IMR-90 (cell line): ENCODE results near the gene CORO1C. TPM values are rescaled to one million over a fixed set of nuclear protein-coding genes. Genes with fewer than 3 reads are reported as not detected.

Experiments
- ATAC-seq: fragments of 200-7000 bp; cut with Tn5 transposase; 2 replicates; pipeline ENCODE4 v1.9.1; 2020; ENCODE audit warnings: low read depth, mild to moderate bottlenecking, moderate library complexity
- BruUV-seq: library from RNA; stranded (reverse); fragments of 400-500 nt; replicated peaks from 2 replicates; lab custom pipeline; 2021; lab: Mats Ljungman, UMichigan
- CTCF ChIA-PET: fragments of 300-600 bp; formaldehyde crosslinking; extraction: SDS; loops from one replicate; lab custom pipeline; 2021; ENCODE audit warnings: antibody characterized with exemption; lab: Yijun Ruan, JAX
- POLR2A ChIA-PET: fragments of 300-600 bp; sonication (Branson Sonifier 250); formaldehyde crosslinking; loops from one replicate; lab custom pipeline; 2022; ENCODE audit warnings: antibody characterized with exemption; ENCODE audit not compliant: unreplicated experiment; lab: Charles Lee
- DNase-seq: peaks from one replicate; pipeline ENCODE4 v3.0.0; 2013
- H2AFZ ChIP-seq: replicated peaks from 2 replicates; pipeline ENCODE3; 2013; ENCODE audit warnings: low read length, mild to moderate bottlenecking; ENCODE audit not compliant: poor library complexity
- H2AK5ac ChIP-seq: 2 replicates; pipeline ENCODE4 v1.6.1; 2013; ENCODE audit warnings: low read depth, low read length, inconsistent platforms
- H2AK9ac ChIP-seq: replicated peaks from 2 replicates; pipeline ENCODE3; 2013; ENCODE audit warnings: mild to moderate bottlenecking, low read depth, low read length, moderate library complexity; ENCODE audit not compliant: poor library complexity
- H2BK120ac ChIP-seq: 2 replicates; pipeline ENCODE4 v1.6.1; 2013; ENCODE audit warnings: low read depth, low read length, inconsistent platforms
- H2BK15ac ChIP-seq: 3 replicates; pipeline ENCODE4 v1.6.1; 2013; ENCODE audit warnings: low read depth, low read length, inconsistent platforms
- H2BK20ac ChIP-seq: 2 replicates; pipeline ENCODE4 v1.6.1; 2013; ENCODE audit warnings: low read depth, mild to moderate bottlenecking, inconsistent platforms, low read length, moderate library complexity
- H2BK5ac ChIP-seq: 2 replicates; pipeline ENCODE4 v1.6.1; 2013; ENCODE audit warnings: mild to moderate bottlenecking, low read depth, low read length, inconsistent platforms; ENCODE audit not compliant: poor library complexity, severe bottlenecking
- H3K14ac ChIP-seq: replicated peaks from 2 replicates; pipeline ENCODE4 v1.6.1; 2013; ENCODE audit warnings: low read depth, low read length, inconsistent platforms
- H3K18ac ChIP-seq: 2 replicates; pipeline ENCODE4 v1.6.1; 2013; ENCODE audit warnings: low read depth, low read length, control low read depth
- H3K23ac ChIP-seq: 2 replicates; pipeline ENCODE4 v1.6.1; 2013; ENCODE audit warnings: low read depth, low read length, inconsistent platforms
- H3K27ac ChIP-seq: 2 replicates; pipeline ENCODE4 v1.5.1; 2013; ENCODE audit warnings: mild to moderate bottlenecking, control low read depth, low read length; ENCODE audit not compliant: insufficient read depth
- H3K27me3 ChIP-seq: 2 replicates; pipeline ENCODE4 v1.6.1; 2013; ENCODE audit warnings: low read length; ENCODE audit not compliant: control insufficient read depth, insufficient read depth
- H3K36me3 ChIP-seq: 2 replicates; pipeline ENCODE4 v1.6.1; 2013; ENCODE audit warnings: low read length, mixed read lengths; ENCODE audit not compliant: control insufficient read depth, insufficient read depth
- H3K4ac ChIP-seq: 2 replicates; pipeline ENCODE4 v1.6.1; 2013; ENCODE audit warnings: low read depth, low read length, inconsistent platforms
- H3K4me1 ChIP-seq: 2 replicates; pipeline ENCODE4 v1.6.1; 2013; ENCODE audit warnings: low read length, mixed read lengths; ENCODE audit not compliant: control insufficient read depth, insufficient read depth
- H3K4me2 ChIP-seq: 2 replicates; pipeline ENCODE4 v1.6.1; 2013; ENCODE audit warnings: low read depth, mild to moderate bottlenecking, control low read depth, low read length, moderate library complexity
- H3K4me3 ChIP-seq: 2 replicates; pipeline ENCODE4 v1.5.1; 2013; ENCODE audit warnings: low read depth, mild to moderate bottlenecking, control low read depth, low read length, moderate library complexity; ENCODE audit not compliant: insufficient read depth
- H3K56ac ChIP-seq: 2 replicates; pipeline ENCODE4 v1.6.1; 2013; ENCODE audit warnings: low read length, inconsistent platforms; ENCODE audit not compliant: insufficient read depth; ENCODE audit errors: extremely low read depth
- H3K79me1 ChIP-seq, 2 experiments: 2 replicates each; pipeline ENCODE4 v1.6.1; 2013; ENCODE audit warnings: low read length in 2 of 2, inconsistent platforms in 1 of 2, low read depth in 1 of 2
- H3K9ac ChIP-seq: 2 replicates; pipeline ENCODE4 v1.6.1; 2013; ENCODE audit warnings: low read depth, low read length, control low read depth
- H3K9me1 ChIP-seq: 2 replicates; pipeline ENCODE4 v1.6.1; 2013; ENCODE audit warnings: low read length, inconsistent platforms; ENCODE audit not compliant: insufficient read depth
- H3K9me3 ChIP-seq: 2 replicates; pipeline ENCODE4 v1.6.1; 2013; ENCODE audit warnings: low read length; ENCODE audit not compliant: control insufficient read depth, insufficient read depth
- H4K20me1 ChIP-seq: 2 replicates; pipeline ENCODE4 v1.6.1; 2013; ENCODE audit warnings: low read length, inconsistent platforms; ENCODE audit not compliant: insufficient read depth
- H4K5ac ChIP-seq: 2 replicates; pipeline ENCODE4 v1.6.1; 2013; ENCODE audit warnings: mild to moderate bottlenecking, low read depth, low read length, control low read depth
- H4K8ac ChIP-seq, 2 experiments: 2 replicates each; pipeline ENCODE4 v1.6.1; 2013; ENCODE audit warnings: low read depth in 2 of 2, low read length in 2 of 2, control low read depth in 1 of 2, inconsistent platforms in 1 of 2
- H4K91ac ChIP-seq: 2 replicates; pipeline ENCODE4 v1.6.1; 2013; ENCODE audit warnings: low read depth, low read length, inconsistent platforms; ENCODE audit not compliant: insufficient read depth
- BHLHE40 ChIP-seq: fragments of 150-350 bp; IDR thresholded peaks from 2 replicates; pipeline ENCODE4 v1.6.1; 2016; ENCODE audit warnings: mild to moderate bottlenecking, low read depth, low read length
- CEBPB ChIP-seq: IDR thresholded peaks from 2 replicates; pipeline ENCODE4 v1.6.1; 2012; ENCODE audit warnings: low read depth, low read length, improper control_type of control experiment
- CHD1 ChIP-seq: IDR thresholded peaks from 2 replicates; pipeline ENCODE4 v1.6.1; 2012; ENCODE audit warnings: low read depth, low read length, improper control_type of control experiment
- FOS ChIP-seq: fragments of 150-350 bp; IDR thresholded peaks from 2 replicates; pipeline ENCODE4 v1.6.1; 2016; ENCODE audit warnings: low read depth, low read length
- MAZ ChIP-seq: IDR thresholded peaks from 2 replicates; pipeline ENCODE4 v1.6.1; 2012; ENCODE audit warnings: low read depth, mild to moderate bottlenecking, low read length, improper control_type of control experiment, moderate library complexity, borderline replicate concordance
- MXI1 ChIP-seq: IDR thresholded peaks from 2 replicates; pipeline ENCODE4 v1.6.1; 2012; ENCODE audit warnings: low read depth, mild to moderate bottlenecking, low read length, moderate library complexity, borderline replicate concordance
- POLR2A ChIP-seq: IDR thresholded peaks from 2 replicates; pipeline ENCODE4 v1.6.1; 2012; ENCODE audit warnings: mild to moderate bottlenecking, low read depth, low read length
- RAD21 ChIP-seq: IDR thresholded peaks from 2 replicates; pipeline ENCODE4 v1.6.1; 2012; ENCODE audit warnings: low read length, improper control_type of control experiment
- RCOR1 ChIP-seq: IDR thresholded peaks from 2 replicates; pipeline ENCODE4 v1.6.1; 2012; ENCODE audit warnings: mild to moderate bottlenecking, low read length, improper control_type of control experiment; ENCODE audit not compliant: insufficient replicate concordance
- RFX5 ChIP-seq: IDR thresholded peaks from 2 replicates; pipeline ENCODE4 v1.8.0; 2012; ENCODE audit warnings: low read depth, mild to moderate bottlenecking, low read length, moderate library complexity
- WGBS, 2 experiments: methylation state at CpG; one replicate each; pipeline versions ENCODE4 v1.1.5 to v1.1.7; 2013; ENCODE audit warnings: missing lambda C conversion rate in 2 of 2; ENCODE audit not compliant: insufficient read length in 1 of 2; ENCODE audit errors: extremely low coverage in 2 of 2; 5-methylcytosine and 5-hydroxymethylcytosine counted together
- dilution Hi-C: fragments of 300-500 bp; cut with HindIII; formaldehyde crosslinking; loops from one replicate; pipeline ENCODE4 v1.14.3; 2018; ENCODE audit warnings: low sequenced_read_pairs; ENCODE audit not compliant: unreplicated experiment
- in situ Hi-C: fragments of 300-500 bp; cut with MboI; formaldehyde crosslinking; loops from 3 replicates; pipeline ENCODE4 v1.14.3; 2019; ENCODE audit warnings: low sequenced_read_pairs, inconsistent platforms, mixed read lengths
- intact Hi-C: fragments of 100-400 bp; cut with micrococcal nuclease; formaldehyde crosslinking; loops from 2 replicates; pipeline ENCODE4 v1.10.0; 2022
- polyA plus RNA-seq, 3 experiments: library from polyadenylated mRNA; depleted of rRNA; stranded (reverse); fragments of >200 nt; gene quantifications; 2 replicates each; pipeline ENCODE4 v1.2.3, GENCODE V29; 2012; ENCODE audit warnings: low replicate concordance in 1 of 3
- total RNA-seq: library from RNA; depleted of rRNA; stranded (reverse); fragments of >200 nt; gene quantifications from 2 replicates; pipeline ENCODE4 v1.2.3, GENCODE V29; 2012
- TF ChIP-seq, protein P1 (sequence below): fragments of 150-350 bp; IDR thresholded peaks from 2 replicates; pipeline ENCODE4 v1.6.1; 2017; ENCODE audit warnings: mild to moderate bottlenecking, antibody characterized with exemption, low read length, low read depth

CORO1C gene
- total and polyA plus RNA-seq, 2 of the 4 experiments (the other 2 are of a cell fraction), result 675 to 1,100 TPM

DNA sequence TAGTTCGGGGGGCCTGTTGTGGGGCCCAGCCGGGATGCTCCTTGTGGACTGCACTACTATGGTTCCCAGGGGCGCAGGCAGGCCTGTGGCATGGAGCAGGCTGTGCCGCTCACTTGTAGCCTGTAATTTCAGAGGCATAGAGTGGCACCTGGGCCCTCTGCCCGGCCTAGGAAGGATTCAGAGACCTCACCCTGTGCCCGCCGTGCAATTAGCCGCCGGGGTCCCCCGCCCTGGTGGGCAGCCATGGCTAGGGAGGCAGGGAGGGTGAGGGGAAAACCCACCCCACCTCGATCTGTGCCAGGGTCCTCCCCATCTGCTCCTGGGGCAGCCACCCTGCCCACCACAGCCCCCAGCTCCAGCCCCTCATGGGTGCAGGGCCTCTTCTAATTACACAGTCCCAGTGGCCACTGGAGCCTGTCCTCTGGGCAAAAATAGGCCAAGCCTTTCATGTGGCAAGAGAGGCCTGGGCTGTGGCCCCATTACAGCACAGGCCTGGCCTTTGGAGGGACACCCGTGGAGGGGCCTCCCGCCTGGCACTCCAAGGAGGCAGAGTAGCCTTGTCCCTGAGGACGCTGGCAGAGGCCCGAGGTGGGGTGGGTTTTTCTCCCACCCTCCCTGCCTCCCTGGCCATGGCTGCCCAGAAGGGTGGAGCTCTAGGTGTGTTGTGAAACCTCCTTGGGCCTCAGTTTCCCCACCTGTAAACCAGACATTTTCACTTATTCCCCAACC lies 128.2 kb downstream of the CORO1C start:
- no peaks in the 10 kb centered on the region for H3K79me1 ChIP-seq
- WGBS, 2 experiments, result 100% methylated on average over 3 of the region's 15 CpGs; no CpG with 5 or more reads in 1 of the 2 experiments
- no peaks in the 10 kb centered on the region for H3K36me3 ChIP-seq
- H2AK5ac ChIP-seq, result no peak overlapping the region
- H2AK9ac ChIP-seq, result no peak overlapping the region
- H3K27me3 ChIP-seq, result no peaks in the 10 kb centered on the region
- ChIA-PET CTCF (no interaction called here), POLR2A (no interaction called here)
- H3K9ac ChIP-seq, result no peak overlapping the region
- no peak overlapping the region for H4K5ac ChIP-seq
- TF ChIP-seq MAZ, result no peak
- TF ChIP-seq RFX5, result no peak
- TF ChIP-seq, protein P1, sequence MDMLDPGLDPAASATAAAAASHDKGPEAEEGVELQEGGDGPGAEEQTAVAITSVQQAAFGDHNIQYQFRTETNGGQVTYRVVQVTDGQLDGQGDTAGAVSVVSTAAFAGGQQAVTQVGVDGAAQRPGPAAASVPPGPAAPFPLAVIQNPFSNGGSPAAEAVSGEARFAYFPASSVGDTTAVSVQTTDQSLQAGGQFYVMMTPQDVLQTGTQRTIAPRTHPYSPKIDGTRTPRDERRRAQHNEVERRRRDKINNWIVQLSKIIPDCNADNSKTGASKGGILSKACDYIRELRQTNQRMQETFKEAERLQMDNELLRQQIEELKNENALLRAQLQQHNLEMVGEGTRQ, result no peak
- TF ChIP-seq RAD21, result no peak
- no peak for TF ChIP-seq CHD1
- TF ChIP-seq FOS, result no peak
- TF ChIP-seq POLR2A, result no peak
- TF ChIP-seq MXI1, result no peak
- TF ChIP-seq CEBPB, result no peak
- TF ChIP-seq RCOR1, result no peak
- no peak for TF ChIP-seq BHLHE40
- no peak overlapping the region for H3K18ac ChIP-seq
- H3K4me1 ChIP-seq, result peaks cover 4% of the 10 kb centered on the region; the same call in 1 of the 2 replicates
- no peak overlapping the region for H2AFZ ChIP-seq
- H2BK120ac ChIP-seq, result no peak overlapping the region
- intact Hi-C loops, result no loop called here
- dilution Hi-C loops, result no loop called here
- no peak overlapping the region for H3K4me2 ChIP-seq
- no peak overlapping the region for H3K4ac ChIP-seq
- in situ Hi-C loops, result no loop called here
- ATAC-seq (no peak), DNase-seq (no peak)
- no peak overlapping the region for H3K23ac ChIP-seq
- no TSS peak for BruUV-seq
- H2BK5ac ChIP-seq, result no peak overlapping the region
- no peak overlapping the region for H3K4me3 ChIP-seq
- H3K9me3 ChIP-seq, result no peaks in the 10 kb centered on the region
- no peaks in the 10 kb centered on the region for H3K9me1 ChIP-seq
- no peak overlapping the region for H3K56ac ChIP-seq
- H3K14ac ChIP-seq, result no peak overlapping the region
- no peak overlapping the region for H2BK15ac ChIP-seq
- no peak overlapping the region for H4K91ac ChIP-seq
- H4K20me1 ChIP-seq, result no peaks in the 10 kb centered on the region
- no peak overlapping the region for H3K27ac ChIP-seq
- no peak overlapping the region for H2BK20ac ChIP-seq
- no peak overlapping the region for H4K8ac ChIP-seq
